Stomach smooth muscle (tissue), 2 donors: Measurements from ENCODE around the gene EDN3.
"Not testable (repeated sequence)": the region's sequence is repeated elsewhere in the genome, so short reads cannot be mapped to it uniquely, and the experiment has no call there.

Experiments used
- H3K27ac ChIP-seq: one replicate; pipeline ENCODE4 v1.7.0; 2013; ENCODE audit warnings: mild to moderate bottlenecking, low read length, inconsistent platforms
- H3K27me3 ChIP-seq, 2 donors: one replicate each; pipeline ENCODE4 v1.7.0; 2013; ENCODE audit warnings: low read length in 2 of 2; ENCODE audit not compliant: insufficient read depth in 2 of 2, control insufficient read depth in 1 of 2
- H3K36me3 ChIP-seq, 2 donors: one replicate each; pipeline ENCODE4 v1.7.0; 2013; ENCODE audit warnings: low read length in 2 of 2; ENCODE audit not compliant: control insufficient read depth in 2 of 2, insufficient read depth in 2 of 2
- H3K4me1 ChIP-seq: one replicate; pipeline ENCODE4 v1.7.0; 2013; ENCODE audit warnings: low read length; ENCODE audit not compliant: control insufficient read depth, insufficient read depth
- H3K4me3 ChIP-seq, 2 donors: one replicate each; pipeline ENCODE4 v1.7.0; 2013; ENCODE audit warnings: low read length in 2 of 2
- H3K9ac ChIP-seq, 2 donors: one replicate each; pipeline ENCODE4 v1.7.0; 2013; ENCODE audit warnings: low read length in 2 of 2, mild to moderate bottlenecking in 1 of 2
- H3K9me3 ChIP-seq, 2 donors: one replicate each; pipeline ENCODE4 v1.7.0; 2013; ENCODE audit warnings: low read length in 2 of 2; ENCODE audit not compliant: control insufficient read depth in 2 of 2
- donor health status: healthy.
- donor health status: Pancreatic carcinoma.

EDN3 gene

GRCh38 chr20:59351157-59352040 lies 51.0 kb downstream of the EDN3 start:
- no peaks in the 10 kb centered on the region for H3K4me1 ChIP-seq
- no peak overlapping the region for H3K27ac ChIP-seq
- H3K27me3 ChIP-seq: peaks cover 0 to 3% of the 10 kb centered on the region in 2 donors
- H3K9ac ChIP-seq: no peak overlapping the region
- no peaks in the 10 kb centered on the region for H3K36me3 ChIP-seq
- H3K9me3 ChIP-seq: peaks cover 0 to 3% of the 10 kb centered on the region in 2 donors
- no peak overlapping the region for H3K4me3 ChIP-seq

DNA sequence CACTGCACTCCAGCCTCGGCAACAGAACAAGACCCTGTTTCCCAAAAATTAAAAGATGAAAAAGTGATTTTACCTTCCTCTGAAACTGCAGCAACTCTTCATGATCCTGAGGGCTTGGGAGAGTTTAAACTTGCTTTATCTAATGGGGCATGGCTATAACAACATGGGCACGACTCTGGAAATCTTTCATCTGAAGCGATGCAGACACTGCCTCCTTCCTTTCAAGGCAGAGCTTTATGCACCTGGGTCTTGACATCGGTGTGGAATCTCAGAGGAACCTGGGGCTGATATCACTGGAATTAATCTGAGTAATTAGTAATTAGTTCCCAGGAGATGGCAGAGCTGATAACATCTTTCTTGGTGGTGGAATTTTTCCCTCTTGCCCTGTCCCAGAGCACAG lies 52.1 kb downstream of the EDN3 start:
- H3K9ac ChIP-seq: no peak overlapping the region
- H3K4me1 ChIP-seq: no peaks in the 10 kb centered on the region
- no peaks in the 10 kb centered on the region for H3K36me3 ChIP-seq
- H3K27ac ChIP-seq: no peak overlapping the region
- no peak overlapping the region for H3K4me3 ChIP-seq
- peaks cover 0 to 3% of the 10 kb centered on the region in 2 donors for H3K9me3 ChIP-seq
- H3K27me3 ChIP-seq: peaks cover 6% of the 10 kb centered on the region in 2 donors

DNA sequence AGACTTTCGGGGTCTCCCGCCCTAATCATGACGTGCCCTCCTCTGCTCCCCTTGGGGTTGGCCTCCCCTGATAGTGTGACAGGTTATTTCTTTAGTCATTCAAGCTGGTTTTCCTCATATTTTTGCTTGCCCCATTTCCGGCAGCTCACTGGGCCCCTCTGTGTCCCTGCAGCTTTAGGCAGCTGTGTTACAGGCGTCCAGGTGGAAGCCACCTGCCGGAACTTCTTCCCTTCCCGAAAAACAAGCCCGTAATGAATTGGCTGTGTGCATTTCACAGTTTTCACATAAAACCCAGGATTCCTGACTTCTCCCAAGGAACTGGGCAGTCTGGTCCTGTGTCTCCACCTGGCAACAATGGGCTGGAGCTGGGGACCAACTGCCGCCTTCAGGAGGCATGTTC lies 52.6 kb downstream of the EDN3 start:
- no peaks in the 10 kb centered on the region for H3K36me3 ChIP-seq
- no peak overlapping the region for H3K4me3 ChIP-seq
- no peak overlapping the region for H3K27ac ChIP-seq
- H3K9ac ChIP-seq: no peak overlapping the region
- H3K27me3 ChIP-seq: peaks cover 7 to 8% of the 10 kb centered on the region in 2 donors
- H3K9me3 ChIP-seq: peaks cover 0 to 3% of the 10 kb centered on the region in 2 donors
- H3K4me1 ChIP-seq: no peaks in the 10 kb centered on the region

GRCh38 chr20:59354460-59354859 lies 54.0 kb downstream of the EDN3 start:
- Histone ChIP-seq H3K4me3 (no peak overlapping the region), H3K9ac (no peak overlapping the region), H3K27me3 (peaks cover 7 to 8% of the 10 kb centered on the region in 2 donors), H3K27ac (no peak overlapping the region), H3K4me1 (no peaks in the 10 kb centered on the region), H3K9me3 (no peaks in the 10 kb centered on the region), H3K36me3 (no peaks in the 10 kb centered on the region)

GRCh38 chr20:59355242-59355641 lies 54.8 kb downstream of the EDN3 start:
- Histone ChIP-seq H3K4me1 (no peaks in the 10 kb centered on the region), H3K27ac (no peak overlapping the region), H3K36me3 (no peaks in the 10 kb centered on the region), H3K9ac (no peak overlapping the region), H3K4me3 (no peak overlapping the region), H3K9me3 (no peaks in the 10 kb centered on the region), H3K27me3 (peaks cover 8 to 9% of the 10 kb centered on the region in 2 donors)

- Histone ChIP-seq H3K27me3 (peaks cover 8 to 13% of the 10 kb centered on the region in 2 donors), H3K9me3 (no peaks in the 10 kb centered on the region), H3K36me3 (no peaks in the 10 kb centered on the region), H3K27ac (no peak overlapping the region), H3K4me1 (no peaks in the 10 kb centered on the region), H3K4me3 (no peak overlapping the region), H3K9ac (no peak overlapping the region)
Observed at GRCh38 chr20:59356662-59357165, 56.3 kb downstream of the EDN3 start.

GRCh38 chr20:59358793-59359192 lies 58.4 kb downstream of the EDN3 start:
- H3K36me3 ChIP-seq, H3K4me3 ChIP-seq, H3K9ac ChIP-seq, H3K4me1 ChIP-seq, H3K27ac ChIP-seq, H3K9me3 ChIP-seq: not testable (repeated sequence)
- H3K27me3 ChIP-seq: peaks cover 12 to 15% of the 10 kb centered on the region in 2 donors

- peaks cover 12 to 15% of the 10 kb centered on the region in 2 donors for H3K27me3 ChIP-seq
- H3K27ac ChIP-seq: no peak overlapping the region
- H3K4me3 ChIP-seq: no peak overlapping the region
- H3K36me3 ChIP-seq: no peaks in the 10 kb centered on the region
- H3K4me1 ChIP-seq: no peaks in the 10 kb centered on the region
- H3K9me3 ChIP-seq: no peaks in the 10 kb centered on the region
- no peak overlapping the region for H3K9ac ChIP-seq
Observed at GRCh38 chr20:59359906-59360725, 59.7 kb downstream of the EDN3 start.

DNA sequence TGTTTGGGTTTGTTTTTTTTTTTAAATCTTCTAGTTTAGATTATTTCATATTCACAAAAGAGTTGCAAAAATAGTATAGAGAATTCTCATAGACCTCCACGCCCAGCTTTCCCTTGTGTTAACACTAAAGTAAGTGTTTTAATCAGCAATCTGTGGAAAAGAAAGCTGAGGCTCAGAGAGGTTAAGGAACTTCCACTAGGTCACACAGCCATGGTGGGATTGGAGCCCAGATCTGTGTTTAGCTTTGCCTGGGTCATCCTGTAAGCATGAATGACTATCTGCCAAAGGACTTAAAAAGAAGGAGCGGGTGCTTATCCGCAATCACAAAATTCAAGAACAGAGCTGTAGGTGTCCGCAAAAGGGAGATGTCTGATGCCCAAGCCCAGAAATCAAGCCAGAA lies 60.5 kb downstream of the EDN3 start:
- no peaks in the 10 kb centered on the region for H3K4me1 ChIP-seq
- H3K36me3 ChIP-seq: no peaks in the 10 kb centered on the region
- H3K27me3 ChIP-seq: peaks cover 12 to 15% of the 10 kb centered on the region in 2 donors
- no peak overlapping the region for H3K27ac ChIP-seq
- no peaks in the 10 kb centered on the region for H3K9me3 ChIP-seq
- no peak overlapping the region for H3K9ac ChIP-seq
- no peak overlapping the region for H3K4me3 ChIP-seq

DNA sequence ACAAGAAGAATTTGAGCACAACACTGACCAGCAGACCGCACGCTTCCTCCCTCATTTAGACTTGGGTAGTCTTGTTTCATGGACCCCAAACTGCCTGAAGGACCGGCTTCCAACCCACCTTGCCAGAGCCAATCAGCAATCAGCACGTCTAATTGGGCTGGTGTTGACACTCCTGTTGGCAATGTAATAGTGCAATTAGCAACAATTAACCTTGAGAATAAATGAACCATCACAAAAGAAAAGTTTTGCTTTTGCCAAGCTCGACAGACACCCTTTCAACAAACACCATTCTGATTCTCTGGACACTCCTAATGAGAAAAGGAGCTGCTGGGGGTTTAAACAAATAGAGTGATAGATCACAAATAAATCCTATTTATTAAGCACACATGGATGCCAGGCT lies 61.0 kb downstream of the EDN3 start:
- Histone ChIP-seq H3K4me3 (no peak overlapping the region), H3K4me1 (no peaks in the 10 kb centered on the region), H3K9me3 (no peaks in the 10 kb centered on the region), H3K9ac (no peak overlapping the region), H3K27ac (no peak overlapping the region), H3K36me3 (no peaks in the 10 kb centered on the region), H3K27me3 (peaks cover 12% of the 10 kb centered on the region in 2 donors)
